Endothelial cell (in vitro differentiated cells): Measurements from ENCODE around the gene CACNA1C. TPM values are rescaled to one million over a fixed set of nuclear protein-coding genes. Genes with fewer than 3 reads are reported as not detected.

Experiments used
- DNase-seq: peaks from one replicate; pipeline ENCODE4 v3.0.0; 2021; ENCODE audit warnings: low spot score
- H3K27ac Mint-ChIP-seq: one replicate; pipeline ENCODE4 v1.8.0; 2021; ENCODE audit warnings: mixed read lengths, inconsistent platforms; ENCODE audit not compliant: unreplicated experiment
- H3K27me3 Mint-ChIP-seq: one replicate; pipeline ENCODE4 v1.8.0; 2021; ENCODE audit warnings: mild to moderate bottlenecking, moderate library complexity, mixed read lengths, inconsistent platforms; ENCODE audit not compliant: unreplicated experiment
- H3K36me3 Mint-ChIP-seq: one replicate; pipeline ENCODE4 v1.8.0; 2021; ENCODE audit warnings: mild to moderate bottlenecking, low read depth, mixed read lengths, inconsistent platforms; ENCODE audit not compliant: unreplicated experiment
- H3K4me1 Mint-ChIP-seq: one replicate; pipeline ENCODE4 v1.8.0; 2021; ENCODE audit warnings: mild to moderate bottlenecking, mixed read lengths, inconsistent platforms; ENCODE audit not compliant: unreplicated experiment
- H3K4me3 Mint-ChIP-seq: one replicate; pipeline ENCODE4 v1.8.0; 2021; ENCODE audit warnings: mild to moderate bottlenecking, mixed read lengths, inconsistent platforms; ENCODE audit not compliant: unreplicated experiment
- H3K9me3 Mint-ChIP-seq: one replicate; pipeline ENCODE4 v1.8.0; 2021; ENCODE audit warnings: mixed read lengths, inconsistent platforms; ENCODE audit not compliant: unreplicated experiment
- total RNA-seq: library from RNA; stranded (reverse); fragmentation: NEBNext Ultra II Directional; extraction: Animal tissue kit (Norgen Biotek cat#: 25700); gene quantifications from one replicate; pipeline ENCODE4 v1.2.1, GENCODE V29; 2021; ENCODE audit not compliant: unreplicated experiment
- TF ChIP-seq, protein P1 (sequence below): fragments of 200-600 bp; sonication (generic); IDR thresholded peaks from one replicate; pipeline ENCODE4 v1.5.0; 2021; ENCODE audit warnings: antibody characterized with exemption; ENCODE audit not compliant: unreplicated experiment

The CACNA1C gene
- total RNA-seq, 1 donor from 2014 or later: 11.1 TPM

DNA sequence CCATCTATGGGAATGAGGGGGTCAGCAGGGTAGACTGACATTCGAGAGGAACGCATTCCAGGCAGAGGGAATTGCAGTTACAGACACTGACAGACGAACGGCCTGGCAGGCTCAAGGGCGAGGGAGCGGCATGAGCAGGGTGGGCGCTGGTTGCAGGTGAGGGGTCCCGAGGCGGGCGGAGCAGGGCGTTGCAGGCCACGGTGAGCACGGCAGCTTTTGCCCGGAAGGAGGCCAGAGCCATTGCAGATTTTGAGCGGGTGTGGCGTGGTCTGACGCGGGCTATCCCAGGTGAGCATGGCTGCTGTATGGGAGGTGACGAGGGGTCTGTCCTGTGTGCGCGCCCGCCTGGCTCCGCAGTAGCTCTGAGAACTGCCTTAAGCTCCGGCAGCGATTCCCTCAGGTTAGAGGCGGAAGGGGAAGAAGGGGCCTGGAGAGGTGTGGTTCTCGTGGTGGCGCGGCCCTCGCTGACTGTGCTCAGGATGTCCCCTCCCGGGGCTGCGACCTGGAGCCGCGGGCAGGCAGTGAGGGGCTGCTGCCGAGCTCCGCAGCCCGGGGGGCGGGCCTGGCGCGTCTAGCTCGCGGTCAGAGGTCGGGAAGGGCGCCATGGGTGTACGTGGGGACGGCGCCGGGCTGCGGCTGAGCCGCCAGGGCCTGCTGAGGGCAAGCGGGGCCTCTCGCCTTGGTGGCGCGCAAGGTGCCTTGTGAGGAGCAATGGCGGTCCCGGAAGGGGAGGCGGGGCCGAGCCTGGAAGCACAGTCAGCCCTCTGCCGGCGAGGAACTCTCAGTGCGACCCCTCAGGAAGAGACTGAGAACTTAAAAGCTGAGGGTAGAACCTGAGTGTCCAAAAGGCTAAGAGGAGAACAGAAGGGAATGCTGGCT lies 177.1 kb downstream of the CACNA1C start:
- DNase-seq: no peak
- TF ChIP-seq, protein P1, sequence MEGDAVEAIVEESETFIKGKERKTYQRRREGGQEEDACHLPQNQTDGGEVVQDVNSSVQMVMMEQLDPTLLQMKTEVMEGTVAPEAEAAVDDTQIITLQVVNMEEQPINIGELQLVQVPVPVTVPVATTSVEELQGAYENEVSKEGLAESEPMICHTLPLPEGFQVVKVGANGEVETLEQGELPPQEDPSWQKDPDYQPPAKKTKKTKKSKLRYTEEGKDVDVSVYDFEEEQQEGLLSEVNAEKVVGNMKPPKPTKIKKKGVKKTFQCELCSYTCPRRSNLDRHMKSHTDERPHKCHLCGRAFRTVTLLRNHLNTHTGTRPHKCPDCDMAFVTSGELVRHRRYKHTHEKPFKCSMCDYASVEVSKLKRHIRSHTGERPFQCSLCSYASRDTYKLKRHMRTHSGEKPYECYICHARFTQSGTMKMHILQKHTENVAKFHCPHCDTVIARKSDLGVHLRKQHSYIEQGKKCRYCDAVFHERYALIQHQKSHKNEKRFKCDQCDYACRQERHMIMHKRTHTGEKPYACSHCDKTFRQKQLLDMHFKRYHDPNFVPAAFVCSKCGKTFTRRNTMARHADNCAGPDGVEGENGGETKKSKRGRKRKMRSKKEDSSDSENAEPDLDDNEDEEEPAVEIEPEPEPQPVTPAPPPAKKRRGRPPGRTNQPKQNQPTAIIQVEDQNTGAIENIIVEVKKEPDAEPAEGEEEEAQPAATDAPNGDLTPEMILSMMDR: no peak
- H3K27me3 Mint-ChIP-seq: peaks cover 4% of the 10 kb centered on the region
- no peaks in the 10 kb centered on the region for H3K9me3 Mint-ChIP-seq
- no peaks in the 10 kb centered on the region for H3K4me1 Mint-ChIP-seq
- no peak overlapping the region for H3K27ac Mint-ChIP-seq
- no peak overlapping the region for H3K4me3 Mint-ChIP-seq
- H3K36me3 Mint-ChIP-seq: no peaks in the 10 kb centered on the region

DNA sequence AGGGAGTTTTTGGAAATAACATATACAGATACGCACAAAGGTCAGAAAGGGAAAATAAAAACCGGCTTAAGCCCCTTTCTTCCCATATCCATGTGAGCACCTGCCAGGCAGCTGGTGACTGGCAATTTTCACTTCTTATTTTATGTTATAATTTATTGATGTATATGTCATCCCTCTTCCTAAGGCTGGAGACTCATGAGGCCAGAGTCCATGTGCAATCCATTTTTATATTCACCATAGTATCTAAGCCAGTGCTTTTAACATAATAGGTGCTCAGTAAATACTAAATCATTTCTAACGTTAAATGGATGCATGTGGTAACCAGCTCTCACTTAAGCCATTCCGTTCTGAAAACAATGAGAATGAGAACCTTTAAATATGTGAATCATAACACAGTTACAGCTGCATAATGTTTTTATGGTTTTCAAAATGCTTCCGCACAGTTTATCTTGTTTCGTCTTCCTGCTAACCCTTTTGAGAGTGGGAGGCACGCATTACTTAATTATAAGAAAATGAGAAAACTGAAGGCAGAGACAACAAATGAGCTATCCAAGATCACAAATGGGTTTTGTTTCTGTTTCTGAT lies 178.3 kb downstream of the CACNA1C start:
- no peak for DNase-seq
- TF ChIP-seq, protein P1: no peak
- Mint-ChIP-seq H3K27me3 (peaks cover 4% of the 10 kb centered on the region), H3K9me3 (no peaks in the 10 kb centered on the region), H3K36me3 (no peaks in the 10 kb centered on the region), H3K27ac (no peak overlapping the region), H3K4me3 (no peak overlapping the region), H3K4me1 (no peaks in the 10 kb centered on the region)

DNA sequence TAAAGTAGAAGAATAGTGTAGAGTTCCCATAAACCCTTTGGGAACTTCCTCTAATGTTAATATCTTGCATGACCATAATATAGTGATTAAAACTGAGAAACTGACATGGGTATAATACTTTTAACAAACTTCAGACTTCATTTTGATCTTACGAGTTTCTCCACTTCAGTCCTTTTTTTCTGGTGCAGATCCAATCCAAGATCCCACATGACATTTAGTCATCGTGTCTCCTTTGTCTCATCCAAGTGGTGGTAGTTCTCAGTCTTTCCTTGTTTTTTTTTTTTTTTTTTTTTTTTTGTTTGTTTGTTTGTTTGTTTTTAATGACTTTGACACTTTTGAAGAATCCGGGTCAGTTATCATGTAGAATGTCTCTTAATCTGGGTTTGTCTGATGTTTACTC lies 179.2 kb downstream of the CACNA1C start:
- no peak for DNase-seq
- Mint-ChIP-seq H3K27ac (no peak overlapping the region), H3K9me3 (no peaks in the 10 kb centered on the region), H3K27me3 (peaks cover 4% of the 10 kb centered on the region), H3K36me3 (no peaks in the 10 kb centered on the region), H3K4me1 (no peaks in the 10 kb centered on the region), H3K4me3 (no peak overlapping the region)
- TF ChIP-seq, protein P1: no peak

DNA sequence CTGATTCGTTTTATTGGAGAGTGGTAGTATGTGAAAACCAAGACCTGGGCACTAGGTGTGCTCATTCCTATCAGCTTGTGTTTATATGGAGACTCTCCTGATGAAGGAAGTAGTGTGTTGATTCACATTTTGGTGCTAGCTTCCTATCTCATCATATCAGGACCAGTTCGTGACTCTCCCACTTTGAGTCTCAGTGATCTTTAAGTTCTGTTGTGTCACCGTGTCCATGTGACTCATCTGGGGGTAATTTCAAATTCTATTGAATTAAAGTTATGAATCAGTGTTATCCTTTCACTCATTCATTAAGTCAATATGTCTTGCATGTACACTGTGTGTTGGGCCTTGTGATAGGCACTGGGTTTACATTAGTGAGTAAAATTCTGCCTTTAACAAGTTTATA lies 180.2 kb downstream of the CACNA1C start:
- no peaks in the 10 kb centered on the region for H3K4me1 Mint-ChIP-seq
- DNase-seq: no peak
- H3K9me3 Mint-ChIP-seq: no peaks in the 10 kb centered on the region
- TF ChIP-seq, protein P1: no peak
- H3K4me3 Mint-ChIP-seq: no peak overlapping the region
- H3K36me3 Mint-ChIP-seq: no peaks in the 10 kb centered on the region
- H3K27me3 Mint-ChIP-seq: peaks cover 4% of the 10 kb centered on the region
- no peak overlapping the region for H3K27ac Mint-ChIP-seq

DNA sequence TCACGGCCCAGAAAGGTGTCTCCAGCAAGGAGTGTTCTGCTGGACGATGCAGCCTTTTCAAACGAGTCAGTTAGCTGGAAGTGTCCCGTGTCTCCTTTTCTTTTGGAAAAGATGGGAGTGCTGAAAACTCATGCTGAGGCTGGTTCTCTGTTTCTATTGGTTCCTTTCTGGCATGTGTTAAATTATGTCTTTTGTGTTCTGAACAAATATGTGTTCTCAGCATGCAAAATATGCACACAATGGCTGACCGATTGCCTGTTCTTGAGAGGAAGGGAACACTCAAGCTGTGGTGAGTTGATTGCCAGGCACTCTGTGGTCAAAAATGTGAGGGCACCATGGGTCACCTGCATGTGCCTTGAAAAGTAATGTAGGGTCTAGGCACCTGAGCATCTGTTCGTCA lies 181.3 kb downstream of the CACNA1C start:
- H3K4me3 Mint-ChIP-seq: no peak overlapping the region
- H3K27ac Mint-ChIP-seq: no peak overlapping the region
- no peaks in the 10 kb centered on the region for H3K36me3 Mint-ChIP-seq
- H3K4me1 Mint-ChIP-seq: peaks cover 2% of the 10 kb centered on the region
- TF ChIP-seq, protein P1: no peak
- no peak for DNase-seq
- H3K27me3 Mint-ChIP-seq: peaks cover 3% of the 10 kb centered on the region
- H3K9me3 Mint-ChIP-seq: no peaks in the 10 kb centered on the region
